Testis (tissue), 2 donors: ENCODE results near the gene KCNQ1.

Experiments
- CTCF ChIP-seq, 3 experiments: fragments of 450-650 bp in 2 of 3; fragments of 200-600 bp in 1 of 3; sonication (generic) in 1 of 3; IDR thresholded peaks; one replicate each; pipeline ENCODE4 v1.5.1; 2016 to 2019; ENCODE audit warnings: antibody characterized with exemption in 3 of 3, mild to moderate bottlenecking in 2 of 3, moderate library complexity in 1 of 3
- POLR2A ChIP-seq: fragments of 450-650 bp; IDR thresholded peaks from one replicate; pipeline ENCODE4 v1.6.1; 2017; ENCODE audit warnings: antibody characterized with exemption, mild to moderate bottlenecking, moderate library complexity

DNA sequence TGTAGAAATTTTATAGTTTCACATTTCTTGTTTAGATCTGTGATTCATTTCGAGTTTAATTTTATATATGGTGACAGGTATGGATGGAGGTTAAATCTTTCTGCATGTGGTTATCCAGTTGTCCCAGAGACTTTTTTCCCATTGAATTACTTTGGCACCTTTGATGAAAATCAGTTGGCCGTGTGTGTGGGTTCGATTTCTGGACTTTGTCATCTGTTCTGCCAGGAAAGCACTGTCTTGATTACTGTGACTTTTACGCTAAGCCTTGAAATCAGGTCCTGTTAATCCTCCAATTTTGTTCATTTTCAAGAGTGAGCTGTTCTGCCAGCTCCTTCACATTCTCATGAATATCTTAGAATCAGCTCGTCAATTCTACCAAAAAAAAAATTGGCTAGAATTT, 107.4 kb downstream of the KCNQ1 start:
- no peak for TF ChIP-seq CTCF (IDR thresholded peaks at IDR 0.05)
- TF ChIP-seq POLR2A: no peak
